Stimulated activated CD4-positive, alpha-beta T cell treated with anti-CD3 and anti-CD28 coated beads, Interleukin-2, amount 100 ng/mL, for 48 hours (primary cell): ENCODE results near the gene HS6ST2.

Experiments
- DNase-seq, 2 donors: peaks; one replicate each; pipeline ENCODE4 v3.0.0-alpha.2; 2020

The HS6ST2 gene

DNA sequence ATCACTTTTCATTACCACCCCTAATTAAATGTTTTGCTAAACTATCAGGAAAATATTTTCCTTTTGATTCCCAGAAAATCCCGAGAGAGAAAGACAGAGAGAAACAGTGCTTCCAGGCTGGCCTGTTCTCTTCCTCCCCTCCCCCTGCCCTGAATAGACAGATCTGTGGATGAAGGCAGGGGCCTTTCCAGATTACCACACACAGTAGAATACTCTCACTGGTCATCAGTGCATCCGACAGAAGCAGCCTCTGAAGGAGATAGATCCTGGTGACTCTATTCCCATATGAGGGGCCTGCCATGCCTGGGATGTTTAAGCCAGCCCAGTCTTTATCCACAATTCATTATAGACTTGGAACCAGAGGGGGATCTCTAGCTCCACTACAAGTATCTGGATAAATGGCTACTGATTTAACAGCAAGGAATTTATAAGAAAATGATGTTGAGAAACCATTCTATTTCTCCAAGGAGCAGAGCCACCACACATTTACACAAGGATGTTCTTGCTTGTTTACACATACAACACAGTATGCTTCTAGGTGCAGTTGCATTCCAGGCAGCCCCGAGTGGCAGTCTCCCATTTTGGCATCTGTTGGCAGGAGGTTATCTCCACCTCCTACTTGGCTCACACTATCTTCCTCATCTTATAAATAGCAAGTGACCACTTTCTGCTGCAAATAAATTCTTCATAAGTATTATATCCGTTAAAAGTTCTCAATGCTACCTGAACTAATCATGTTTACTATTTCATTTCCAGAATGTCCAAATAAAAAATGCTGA, 115.8 kb downstream of the HS6ST2 start:
- no peak for DNase-seq

DNA sequence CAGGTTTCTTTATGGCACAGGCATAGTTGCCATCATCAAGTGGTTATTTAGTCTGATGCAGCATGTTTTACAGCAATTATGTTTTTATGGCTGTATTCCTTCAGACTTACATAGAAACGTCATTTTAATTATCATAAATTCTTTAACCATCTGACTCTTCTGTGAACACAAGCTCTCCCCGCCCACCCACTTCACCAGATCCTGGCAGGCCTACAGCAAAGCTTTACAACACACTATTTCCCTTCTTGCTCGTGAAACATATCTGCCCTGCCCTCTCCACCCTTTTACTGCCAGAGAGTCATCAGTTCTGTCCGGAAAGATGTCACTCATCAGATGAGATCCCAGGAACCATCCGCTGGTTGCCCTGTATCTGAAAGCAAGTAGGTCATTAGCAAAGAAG, 120.5 kb downstream of the HS6ST2 start:
- no peak for DNase-seq

DNA sequence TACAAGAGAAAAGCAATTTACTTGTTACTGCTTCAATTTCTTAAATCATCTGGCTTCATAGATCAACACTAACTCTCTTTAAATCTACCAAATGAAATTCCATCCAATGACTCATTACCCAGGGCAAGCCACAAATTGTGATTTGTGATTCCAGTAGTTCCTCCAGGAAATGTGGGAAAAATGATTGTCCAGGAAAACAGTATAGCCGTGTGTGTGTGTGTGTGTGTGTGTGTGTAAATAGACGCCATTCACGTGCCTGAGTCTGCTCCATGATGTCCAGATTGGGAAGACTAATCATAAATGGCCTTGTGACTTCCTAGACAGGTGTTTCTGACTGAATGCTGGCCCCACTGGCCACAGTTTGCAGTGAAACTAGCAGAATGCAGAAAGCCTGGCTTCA, 121.3 kb downstream of the HS6ST2 start:
- DNase-seq: no peak

DNA sequence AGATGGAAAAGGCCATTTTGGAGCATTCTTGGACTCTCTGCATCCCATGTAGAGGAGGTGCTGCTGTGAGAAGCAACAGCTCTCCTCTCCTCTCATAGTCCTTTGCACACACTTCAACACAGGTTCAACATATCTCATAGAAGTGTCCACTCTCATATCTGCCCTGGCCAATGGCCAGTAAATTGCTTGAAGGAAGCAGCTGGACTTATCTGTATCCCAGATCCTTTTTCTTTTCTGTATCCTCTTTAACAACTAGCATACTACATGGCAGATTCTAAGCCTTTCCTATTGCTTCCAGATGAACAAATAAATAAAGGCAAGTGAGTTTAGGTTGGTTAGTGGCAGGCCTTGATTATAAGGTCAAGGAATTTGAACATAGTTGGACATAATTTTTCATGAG, 122.0 kb downstream of the HS6ST2 start:
- no peak for DNase-seq

DNA sequence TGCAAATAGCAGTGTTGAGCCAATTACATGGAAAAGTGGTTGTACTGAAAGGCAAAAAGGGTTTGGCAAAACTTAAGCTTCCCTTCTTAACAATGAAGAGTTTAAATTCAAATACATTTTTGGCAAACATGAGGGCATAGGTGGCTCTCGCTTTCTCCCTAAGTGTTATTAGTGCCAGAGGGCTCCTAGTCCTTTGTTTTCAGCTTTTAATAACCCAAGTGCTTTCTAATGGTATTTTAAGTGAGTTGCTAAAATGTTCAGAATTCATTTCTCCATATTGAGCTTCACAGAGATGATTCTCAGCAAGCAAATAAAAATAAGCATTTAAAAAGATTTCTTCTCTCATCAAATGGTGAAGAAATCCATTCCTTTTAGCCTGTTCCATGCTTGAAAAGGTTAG, 123.7 kb downstream of the HS6ST2 start:
- DNase-seq: no peak

DNA sequence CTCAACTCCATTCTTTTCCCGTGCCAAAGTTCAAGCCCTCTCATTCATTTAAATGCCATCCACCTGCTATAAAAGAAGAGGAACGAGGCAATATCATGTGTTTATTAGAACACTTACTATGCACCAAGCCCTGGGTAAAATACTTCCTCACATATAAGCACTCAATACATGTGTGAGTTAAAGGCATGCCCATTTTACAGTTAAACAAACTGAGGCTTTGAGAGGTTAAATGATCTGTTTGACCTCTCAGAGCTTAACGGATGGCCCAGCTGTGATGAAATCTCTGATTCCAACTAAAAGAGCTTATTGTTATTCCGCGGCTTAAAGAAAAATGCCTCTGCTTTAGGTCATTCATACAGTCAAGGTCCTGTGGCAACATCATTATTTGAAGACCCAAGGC, 124.3 kb downstream of the HS6ST2 start:
- DNase-seq: no peak

DNA sequence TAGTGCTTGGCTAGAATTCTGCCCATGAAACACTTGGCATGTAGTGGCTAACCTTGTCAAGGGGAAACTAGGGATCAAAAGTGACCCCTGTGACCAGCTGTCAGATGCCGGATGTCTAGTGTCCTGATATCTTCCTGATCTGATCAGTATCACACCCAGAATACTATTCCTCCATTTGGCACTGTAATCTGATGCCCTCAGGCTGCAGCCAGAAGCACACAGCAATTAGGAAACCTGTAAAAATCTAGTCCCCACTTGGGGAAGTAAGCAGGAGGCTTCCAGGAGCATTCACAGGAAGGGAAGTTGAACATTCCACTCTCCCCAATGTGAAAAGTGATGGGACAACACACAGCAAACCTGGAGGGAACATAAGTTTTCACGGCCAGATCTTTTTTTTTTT, 125.1 kb downstream of the HS6ST2 start:
- no peak for DNase-seq

DNA sequence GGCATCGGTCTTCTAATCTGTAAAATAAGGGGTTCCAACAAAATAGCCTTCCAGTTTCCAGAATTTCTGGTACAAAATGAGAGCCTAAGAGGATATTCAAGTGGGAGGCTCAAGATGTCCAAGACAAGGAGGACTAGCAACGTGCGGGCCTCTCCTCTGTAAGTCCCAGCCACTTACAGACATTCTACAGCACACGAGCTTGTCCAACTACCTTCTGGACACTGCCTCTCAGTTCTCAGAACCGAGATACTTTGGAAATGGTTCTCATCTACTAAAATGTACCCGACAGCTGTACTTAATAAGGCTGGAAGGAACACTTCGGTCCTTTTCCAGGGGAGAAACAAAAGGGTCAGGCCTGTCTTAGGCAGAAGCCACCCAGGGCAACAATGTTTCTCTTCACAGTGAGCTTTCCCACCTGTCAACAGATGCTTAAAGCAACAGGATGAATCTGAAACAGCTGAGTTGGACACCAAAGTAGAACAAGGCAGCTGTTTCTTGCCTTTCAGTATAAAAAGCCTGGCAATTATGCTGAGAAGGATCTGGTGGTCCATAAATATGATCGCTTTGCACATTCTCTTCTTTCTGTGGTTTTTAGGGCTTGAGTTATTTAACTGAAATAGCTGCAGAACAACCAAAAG, 127.0 kb downstream of the HS6ST2 start:
- DNase-seq: no peak

DNA sequence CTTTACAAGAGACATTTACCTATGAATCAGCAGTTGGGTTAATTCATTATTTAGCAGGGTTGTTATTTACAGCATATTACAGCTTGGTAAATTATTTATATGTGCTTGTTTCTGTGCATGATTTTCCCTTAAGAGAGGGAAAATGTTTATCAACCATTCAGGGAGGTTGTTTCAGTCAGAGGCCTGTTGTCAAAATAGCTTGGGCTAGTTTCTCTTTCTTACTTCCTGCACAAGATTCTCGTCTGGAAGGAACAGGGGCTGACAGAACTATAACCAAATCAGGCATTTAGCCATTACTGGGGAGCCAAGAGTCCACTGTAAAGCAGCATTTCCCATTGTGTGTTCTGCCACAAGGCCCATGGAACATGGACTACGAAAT, 135.8 kb downstream of the HS6ST2 start:
- no peak for DNase-seq

DNA sequence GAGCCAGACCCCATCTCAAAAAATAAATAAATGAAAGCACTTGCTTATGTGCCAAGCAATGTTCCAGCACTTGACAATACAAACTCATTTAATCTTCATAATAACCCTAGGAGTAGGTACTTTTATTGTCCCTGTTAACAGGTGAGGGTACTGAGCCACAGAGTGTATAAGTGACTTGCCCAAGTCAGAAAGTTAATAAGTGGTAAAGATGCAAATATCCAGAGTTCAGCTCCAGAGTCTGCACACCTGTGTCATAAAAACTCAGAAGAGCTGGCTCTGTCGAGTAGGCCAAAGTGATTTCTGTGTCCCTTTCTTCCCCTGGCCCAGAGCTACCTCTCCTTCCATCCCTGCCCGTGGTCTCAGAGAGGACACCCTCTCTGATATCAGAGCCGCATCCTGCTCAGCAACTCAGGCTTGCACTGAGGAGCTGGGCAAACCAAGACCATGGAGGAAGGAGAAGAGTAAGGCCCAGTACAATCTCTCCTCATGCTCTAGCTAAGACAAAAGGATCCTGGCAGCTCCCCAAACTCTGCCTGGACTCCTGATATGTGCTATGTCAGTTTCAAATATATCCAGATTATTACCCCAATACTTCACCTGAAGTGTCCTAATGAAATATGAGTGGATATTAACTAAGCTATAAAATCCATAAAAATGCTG, 136.3 kb downstream of the HS6ST2 start:
- no peak for DNase-seq

DNA sequence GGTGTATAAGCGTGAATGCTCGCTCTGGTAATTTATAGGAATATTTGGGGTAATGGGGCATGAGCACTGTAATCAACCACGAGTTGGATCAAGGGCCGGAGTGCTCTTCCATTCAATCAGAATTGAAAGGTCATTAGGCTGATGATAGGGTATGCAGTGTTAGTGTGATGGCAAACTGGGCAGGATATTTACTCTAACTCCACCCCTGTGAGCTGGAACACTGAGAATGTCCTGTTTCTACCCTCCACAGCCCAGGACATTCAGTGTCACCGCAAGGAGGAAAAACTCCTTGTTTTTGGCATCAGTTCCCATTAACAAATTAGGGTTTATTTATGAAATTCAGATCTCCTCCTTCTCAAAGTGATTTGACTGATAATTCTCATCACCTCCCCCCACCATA, 137.8 kb downstream of the HS6ST2 start:
- DNase-seq: no peak

DNA sequence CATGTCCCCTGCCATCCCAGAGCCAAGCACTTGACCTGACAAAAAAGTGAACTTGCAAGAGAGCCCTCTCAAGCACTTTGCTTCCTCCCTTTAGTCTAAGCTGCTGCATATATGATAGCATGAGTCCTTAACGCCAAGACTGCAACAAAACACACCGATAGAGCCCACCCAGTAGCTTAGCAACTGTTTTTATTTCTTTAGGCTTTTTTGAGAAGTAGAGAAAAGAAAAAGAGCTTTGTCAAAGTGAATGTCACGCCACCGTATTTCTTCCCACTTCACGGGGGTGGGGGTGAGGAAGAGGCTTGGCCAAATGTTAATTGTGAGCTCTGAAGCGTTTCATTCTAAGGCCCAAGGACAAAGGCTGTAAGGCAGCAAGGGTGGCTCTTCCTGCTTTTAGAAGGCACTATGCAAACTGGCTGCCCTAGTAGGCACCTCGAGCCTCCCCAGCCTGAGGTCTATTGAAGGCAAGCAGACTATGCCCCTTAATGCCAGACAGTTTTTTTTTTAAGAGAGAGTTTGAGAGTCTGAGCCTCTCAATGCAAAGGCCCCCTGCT, 138.6 kb downstream of the HS6ST2 start:
- no peak for DNase-seq

DNA sequence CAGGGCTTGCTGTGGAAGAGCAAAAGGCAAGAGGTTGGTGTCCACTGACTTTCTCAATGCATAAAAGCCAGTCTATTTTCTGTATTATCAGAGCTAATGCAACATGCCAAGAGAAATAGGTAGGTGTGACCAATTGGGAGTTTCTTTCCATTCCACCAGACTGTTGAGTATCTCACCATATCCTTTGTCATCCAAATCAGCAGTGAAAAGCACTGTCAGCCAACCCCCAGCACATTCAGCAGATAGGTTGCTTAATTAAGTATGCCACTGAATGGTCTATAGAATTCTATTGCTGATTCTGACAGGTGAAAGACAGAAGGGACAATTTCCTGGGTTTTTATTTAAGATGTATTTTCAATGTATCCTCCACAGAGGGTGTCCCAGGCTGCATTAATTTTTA, 139.8 kb downstream of the HS6ST2 start:
- no peak for DNase-seq

DNA sequence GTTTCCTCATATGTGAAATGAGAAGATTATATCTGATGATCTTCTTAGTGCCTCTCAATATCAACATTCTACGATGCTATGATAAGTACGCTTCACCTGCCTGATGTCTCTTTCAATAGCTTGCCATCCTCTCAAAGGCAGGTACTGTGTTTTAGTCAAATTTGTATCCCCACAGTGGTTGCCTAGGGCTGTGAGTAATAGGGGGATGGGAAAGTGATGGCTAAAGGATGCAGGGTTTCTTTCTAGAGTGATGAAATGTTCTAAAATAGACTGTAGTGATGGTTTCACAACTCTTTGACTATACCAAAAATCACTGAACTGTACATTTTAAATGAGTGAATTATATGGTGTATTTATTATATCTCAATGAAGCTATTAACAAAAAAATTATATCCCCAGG, 142.8 kb downstream of the HS6ST2 start:
- no peak for DNase-seq

DNA sequence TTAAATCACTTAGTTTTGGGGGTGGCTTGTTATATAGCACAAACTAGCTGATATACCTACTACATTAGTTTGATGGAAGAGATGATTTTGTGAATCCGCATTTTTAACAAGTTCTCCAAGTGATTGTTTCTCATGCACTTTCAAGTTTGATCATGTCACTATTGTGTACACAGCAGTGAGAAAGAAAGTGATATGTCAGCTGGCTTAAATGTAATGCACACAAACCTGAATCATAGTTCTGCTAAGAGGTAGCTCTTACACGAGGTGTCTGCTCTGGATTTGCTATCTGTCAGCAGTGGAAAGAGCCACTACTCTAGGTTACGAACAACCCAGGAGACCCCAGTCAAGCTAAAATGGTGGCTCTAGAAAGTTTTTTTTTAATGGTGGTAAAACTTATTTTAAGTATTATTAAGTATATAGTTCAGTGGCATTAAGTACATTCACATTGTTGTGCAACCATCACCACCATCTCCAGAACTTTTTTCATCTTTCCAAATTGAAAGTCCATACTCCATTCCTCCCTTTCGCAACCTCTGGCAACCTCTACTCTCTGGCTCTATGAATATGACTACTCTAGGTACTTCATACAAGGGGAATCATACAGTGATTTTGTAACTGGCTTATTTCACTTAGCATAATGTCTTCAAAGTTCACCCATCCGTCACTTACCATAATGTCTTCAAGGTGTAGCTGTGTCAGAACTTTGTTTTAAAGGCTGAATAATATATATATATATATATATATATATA, 147.3 kb downstream of the HS6ST2 start:
- no peak for DNase-seq

DNA sequence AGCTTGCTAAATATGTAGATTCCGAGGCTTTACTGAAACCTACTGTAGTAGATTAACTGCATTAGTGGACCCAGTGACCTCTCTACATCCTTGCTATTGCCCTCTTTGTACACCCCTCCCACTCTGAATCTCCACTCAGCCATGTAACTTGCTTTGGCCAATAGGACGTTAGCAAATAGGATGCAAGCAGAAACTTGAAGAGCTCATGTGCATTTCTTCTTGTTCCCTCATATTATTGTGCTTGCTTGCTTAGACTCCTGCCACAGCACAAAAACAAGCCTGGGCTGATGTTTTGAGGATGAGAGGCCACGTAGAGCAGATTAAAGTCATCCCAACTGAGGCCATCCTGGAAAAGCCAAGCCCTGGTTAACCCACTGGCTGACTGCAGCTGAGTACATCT, 147.9 kb downstream of the HS6ST2 start:
- DNase-seq: no peak

DNA sequence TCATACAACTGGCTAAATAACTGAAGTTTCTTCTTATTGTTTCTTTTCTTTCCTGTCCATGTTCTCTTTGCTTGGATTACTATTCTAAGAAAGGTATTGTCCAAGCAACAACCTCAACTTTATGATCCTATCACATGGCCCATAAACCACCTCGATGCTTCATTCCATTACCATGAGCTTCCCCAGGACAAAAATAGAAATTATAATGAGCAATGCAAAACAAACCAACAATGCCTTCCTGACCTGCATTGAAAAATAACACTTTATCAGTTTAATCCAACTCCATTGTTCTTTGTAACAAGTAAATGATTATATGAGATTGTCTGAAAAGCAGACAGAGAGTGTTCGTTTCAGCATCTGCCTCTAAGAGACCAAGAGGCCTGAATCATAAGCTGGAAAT, 148.8 kb downstream of the HS6ST2 start:
- no peak for DNase-seq

DNA sequence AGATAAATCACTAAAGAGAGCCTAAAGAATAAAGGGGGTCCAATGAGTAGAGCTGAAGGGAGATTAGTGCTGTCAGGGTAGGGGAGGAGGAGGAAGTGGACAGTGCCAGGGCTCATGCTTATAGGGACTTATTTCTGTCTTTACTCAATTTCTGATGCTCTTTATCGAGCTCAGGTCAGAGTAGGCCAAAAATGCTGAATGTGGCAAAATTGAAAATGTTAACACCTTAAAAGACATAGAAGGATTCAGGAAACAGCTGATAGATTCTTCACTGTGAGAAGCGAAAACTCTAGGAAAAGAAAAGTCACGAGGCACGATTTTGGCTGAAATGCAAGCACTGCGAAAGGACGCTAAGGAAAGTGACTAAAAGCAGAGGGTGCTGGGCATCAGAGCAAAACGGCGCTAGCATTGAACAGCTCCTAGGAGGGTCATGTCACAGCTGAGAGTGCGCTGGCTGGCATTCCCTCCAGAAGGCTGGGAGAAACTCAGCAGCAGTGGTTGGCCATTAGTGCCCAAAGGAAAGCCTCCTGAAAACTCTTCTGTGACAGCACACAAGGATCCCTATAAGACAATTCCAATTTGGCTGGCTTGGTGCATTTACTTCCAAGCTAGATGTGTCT, 150.9 kb downstream of the HS6ST2 start:
- DNase-seq: no peak

DNA sequence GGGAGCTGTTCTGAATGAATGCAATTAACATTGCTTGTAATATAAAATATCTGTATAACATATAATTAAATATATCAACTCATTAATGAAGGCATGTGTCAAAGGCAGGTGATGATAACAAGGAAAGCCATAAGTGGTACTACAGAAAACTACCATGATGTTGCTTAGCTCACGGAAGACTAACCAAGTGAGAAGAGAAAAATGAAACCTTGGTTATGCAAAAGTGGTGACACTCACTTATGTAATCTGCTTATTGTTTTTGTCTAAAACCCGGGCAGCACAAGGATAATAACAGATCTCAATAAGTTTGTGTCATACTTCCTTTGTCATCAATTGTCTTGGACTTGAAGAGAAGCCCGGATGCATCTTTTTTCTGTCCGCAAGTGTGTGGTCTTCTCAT, 156.4 kb downstream of the HS6ST2 start:
- DNase-seq: no peak

DNA sequence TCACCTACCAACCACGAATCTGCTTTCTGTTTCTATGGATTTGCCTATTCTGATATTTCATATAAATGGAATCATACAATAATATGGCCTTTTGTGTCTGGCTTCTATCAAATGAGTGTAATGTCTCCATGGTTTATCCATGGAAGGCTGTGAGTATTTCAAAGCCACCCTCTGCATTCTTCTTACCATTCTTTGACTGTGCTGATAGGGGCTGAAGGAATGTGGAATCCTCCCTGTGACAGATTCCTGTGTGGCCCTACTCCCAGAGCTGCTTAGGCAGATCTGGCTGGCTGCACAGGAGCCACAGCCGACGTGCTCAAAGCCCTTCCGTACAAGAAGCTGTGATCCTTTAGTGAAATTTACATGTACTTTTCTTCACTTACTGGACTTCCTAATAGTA, 163.2 kb downstream of the HS6ST2 start:
- no peak for DNase-seq

DNA sequence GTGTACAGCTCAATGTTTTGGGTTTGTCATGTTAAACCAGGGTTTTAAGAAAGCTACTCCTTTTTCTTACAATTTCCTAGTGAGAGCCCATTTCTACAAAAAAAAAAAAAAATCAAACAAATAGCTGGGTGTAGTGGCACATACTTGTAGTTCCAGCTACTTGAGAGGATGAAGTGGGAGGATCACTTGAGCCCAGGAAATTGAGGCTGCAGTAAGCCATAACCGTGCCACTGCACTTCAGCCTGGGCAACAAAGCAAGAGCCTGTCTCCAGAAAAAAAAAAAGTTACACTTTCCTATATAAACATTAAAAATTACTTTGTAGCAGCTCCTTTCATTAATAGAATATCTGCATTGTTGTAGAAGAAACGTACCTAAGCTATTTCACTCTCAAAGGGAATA, 166.7 kb downstream of the HS6ST2 start:
- DNase-seq: no peak

DNA sequence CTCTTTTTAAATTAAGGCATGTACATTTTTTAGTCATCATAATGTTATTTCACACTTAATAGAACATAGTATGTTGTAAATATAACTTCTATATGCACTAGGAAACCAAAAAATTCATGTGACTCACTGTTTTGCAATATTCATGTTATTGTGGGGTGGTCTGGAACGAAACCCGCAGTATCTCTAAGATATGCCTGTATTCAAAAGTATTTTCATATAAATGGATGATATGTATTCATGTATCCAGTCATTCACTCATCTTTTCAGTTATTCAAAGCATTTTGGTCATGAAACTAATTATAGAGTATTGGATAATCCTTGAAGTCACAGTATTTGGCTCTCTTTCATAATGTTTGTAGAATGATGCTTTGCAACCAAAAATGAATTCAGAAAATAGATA, 168.1 kb downstream of the HS6ST2 start:
- no peak for DNase-seq

DNA sequence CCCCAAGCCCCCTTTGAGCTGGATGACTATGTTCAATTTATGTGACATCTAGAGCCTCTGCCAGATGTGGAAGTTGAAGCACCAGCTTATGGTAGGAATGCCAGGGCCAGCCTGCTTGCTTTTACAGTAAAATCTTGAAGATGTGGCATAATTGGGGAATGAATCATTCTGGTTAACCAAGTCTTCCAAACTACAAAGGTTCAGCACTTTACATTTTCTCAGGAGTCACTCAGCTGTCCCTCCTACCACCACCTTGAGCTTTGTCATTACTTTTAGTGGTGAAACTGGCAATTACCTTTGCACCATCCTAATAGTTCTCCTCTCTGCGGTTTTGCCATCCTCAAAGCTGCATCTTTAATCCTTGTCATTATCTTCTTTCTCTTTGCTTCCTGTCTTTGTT, 172.2 kb downstream of the HS6ST2 start:
- no peak for DNase-seq
